WERI-Rb-1 (cell line): ENCODE results near the gene APP.

Source experiments
- DNase-seq: peaks from one replicate; pipeline ENCODE4 v3.0.0-alpha.2; 2020
- H3K27ac ChIP-seq: fragments of 250-450 bp; sonication (Bioruptor Pico); 2 replicates; pipeline ENCODE4 v1.5.1; 2020; ENCODE audit warnings: mild to moderate bottlenecking, moderate library complexity
- H3K27me3 ChIP-seq: fragments of 250-450 bp; sonication (Bioruptor Pico); 2 replicates; pipeline ENCODE4 v1.5.1; 2021; ENCODE audit warnings: mild to moderate bottlenecking, low read depth, moderate library complexity; ENCODE audit not compliant: insufficient read depth, severe bottlenecking
- H3K36me3 ChIP-seq: fragments of 250-450 bp; sonication (Bioruptor Pico); 2 replicates; pipeline ENCODE4 v1.5.1; 2020; ENCODE audit warnings: mild to moderate bottlenecking, moderate library complexity
- H3K4me3 ChIP-seq: 2 replicates; pipeline ENCODE4 v1.5.1; 2011; ENCODE audit warnings: low read depth, mild to moderate bottlenecking, control low read depth, low read length
- H3K9me3 ChIP-seq: fragments of 250-450 bp; sonication (Bioruptor Pico); 2 replicates; pipeline ENCODE4 v1.5.1; 2021; ENCODE audit warnings: mild to moderate bottlenecking, moderate library complexity; ENCODE audit not compliant: severe bottlenecking
- TF ChIP-seq, protein P1 (sequence below): IDR thresholded peaks from 2 replicates; pipeline ENCODE4 v1.5.1; 2011; ENCODE audit warnings: low read depth, mild to moderate bottlenecking, control low read depth, inconsistent platforms, low read length

APP gene

DNA sequence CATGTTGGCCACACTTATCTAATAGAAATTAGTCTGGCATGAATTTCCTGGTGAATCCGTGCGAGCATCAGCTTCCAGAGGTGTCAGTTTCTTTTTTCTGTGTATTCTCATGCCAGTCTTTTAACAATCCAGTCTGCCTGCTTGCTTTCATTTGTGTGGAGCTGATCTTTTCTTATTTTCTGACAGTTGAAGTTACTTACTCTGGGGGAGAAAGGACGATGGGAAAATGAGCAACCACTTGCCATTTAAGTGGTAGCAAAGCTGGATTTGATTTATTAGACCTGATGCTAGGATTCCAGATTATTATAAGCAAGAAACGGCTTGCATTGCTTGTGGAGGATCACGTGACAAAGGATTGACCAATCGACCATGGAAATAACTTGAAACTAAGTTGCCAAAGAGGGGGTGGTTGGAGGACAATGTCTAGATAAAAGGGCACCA, 24.3 kb upstream of the APP start:
- no peak overlapping the region for H3K27ac ChIP-seq
- no peak for DNase-seq
- peaks cover 4% of the 10 kb centered on the region for H3K9me3 ChIP-seq
- H3K27me3 ChIP-seq, result no peaks in the 10 kb centered on the region
- H3K36me3 ChIP-seq, result no peaks in the 10 kb centered on the region
- TF ChIP-seq, protein P1, sequence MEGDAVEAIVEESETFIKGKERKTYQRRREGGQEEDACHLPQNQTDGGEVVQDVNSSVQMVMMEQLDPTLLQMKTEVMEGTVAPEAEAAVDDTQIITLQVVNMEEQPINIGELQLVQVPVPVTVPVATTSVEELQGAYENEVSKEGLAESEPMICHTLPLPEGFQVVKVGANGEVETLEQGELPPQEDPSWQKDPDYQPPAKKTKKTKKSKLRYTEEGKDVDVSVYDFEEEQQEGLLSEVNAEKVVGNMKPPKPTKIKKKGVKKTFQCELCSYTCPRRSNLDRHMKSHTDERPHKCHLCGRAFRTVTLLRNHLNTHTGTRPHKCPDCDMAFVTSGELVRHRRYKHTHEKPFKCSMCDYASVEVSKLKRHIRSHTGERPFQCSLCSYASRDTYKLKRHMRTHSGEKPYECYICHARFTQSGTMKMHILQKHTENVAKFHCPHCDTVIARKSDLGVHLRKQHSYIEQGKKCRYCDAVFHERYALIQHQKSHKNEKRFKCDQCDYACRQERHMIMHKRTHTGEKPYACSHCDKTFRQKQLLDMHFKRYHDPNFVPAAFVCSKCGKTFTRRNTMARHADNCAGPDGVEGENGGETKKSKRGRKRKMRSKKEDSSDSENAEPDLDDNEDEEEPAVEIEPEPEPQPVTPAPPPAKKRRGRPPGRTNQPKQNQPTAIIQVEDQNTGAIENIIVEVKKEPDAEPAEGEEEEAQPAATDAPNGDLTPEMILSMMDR, result no peak
- no peak overlapping the region for H3K4me3 ChIP-seq

DNA sequence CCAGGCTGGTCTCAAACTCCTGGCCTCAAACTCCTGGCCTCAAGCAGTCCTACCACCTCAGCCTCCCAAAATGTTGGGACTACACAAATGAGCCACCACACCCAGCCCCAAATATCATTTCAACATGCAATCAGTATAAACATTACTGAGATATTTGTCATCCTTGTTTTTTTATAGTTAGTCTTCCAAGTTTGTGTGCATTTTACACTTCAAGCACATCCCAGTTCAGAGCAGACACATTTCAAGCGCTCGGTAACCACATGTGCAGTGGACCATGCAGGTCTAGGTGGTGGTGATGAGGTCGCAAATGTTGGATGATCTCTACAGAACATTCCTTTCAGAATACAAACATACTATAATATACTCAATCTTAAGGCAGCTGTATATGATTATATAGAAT, 23.8 kb upstream of the APP start:
- no peak overlapping the region for H3K27ac ChIP-seq
- no peaks in the 10 kb centered on the region for H3K27me3 ChIP-seq
- no peak overlapping the region for H3K4me3 ChIP-seq
- TF ChIP-seq, protein P1, result no peak
- H3K9me3 ChIP-seq, result peaks cover 4% of the 10 kb centered on the region
- no peaks in the 10 kb centered on the region for H3K36me3 ChIP-seq
- DNase-seq, result no peak

DNA sequence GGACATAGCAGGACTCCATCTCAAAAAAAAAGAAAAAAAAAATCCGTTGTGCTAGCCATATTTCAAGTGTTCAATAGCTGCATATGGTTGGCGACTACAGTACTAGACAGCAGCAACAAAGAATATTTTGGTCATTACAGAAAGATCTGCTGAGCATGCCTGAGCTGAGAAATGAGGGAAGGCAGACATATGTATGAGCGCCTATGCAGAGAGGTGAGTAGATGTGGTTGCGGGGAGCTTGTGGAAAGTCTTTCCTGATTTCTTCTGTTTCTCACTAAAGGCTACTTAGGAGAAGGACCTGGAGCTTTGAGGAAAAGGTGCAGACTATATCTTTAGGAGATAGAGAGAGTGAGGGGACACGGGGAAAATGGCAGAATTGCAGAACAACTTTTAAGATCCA, 21.0 kb upstream of the APP start:
- H3K36me3 ChIP-seq, result no peaks in the 10 kb centered on the region
- H3K27me3 ChIP-seq, result no peaks in the 10 kb centered on the region
- H3K9me3 ChIP-seq, result peaks cover 2% of the 10 kb centered on the region
- TF ChIP-seq, protein P1, result no peak
- DNase-seq, result no peak
- no peak overlapping the region for H3K4me3 ChIP-seq
- no peak overlapping the region for H3K27ac ChIP-seq

DNA sequence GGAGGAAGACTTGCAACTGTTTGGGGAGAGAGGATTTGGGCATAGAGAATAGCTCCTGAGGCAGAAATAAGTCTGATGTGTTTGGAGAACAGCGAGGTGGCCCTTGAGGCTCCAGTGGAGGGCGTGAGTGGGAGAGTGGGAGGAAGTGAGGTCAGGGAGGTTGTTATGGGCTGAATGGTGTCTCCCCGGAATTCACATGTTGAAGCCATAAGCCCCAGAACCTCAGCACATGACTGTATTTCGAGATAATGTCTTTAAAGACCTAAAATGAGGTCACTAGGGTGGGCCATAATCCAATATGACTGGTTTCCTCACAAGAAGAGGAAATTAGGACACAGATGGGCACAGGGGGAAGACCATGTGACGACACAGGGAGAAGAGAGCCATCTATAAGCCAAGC, 17.9 kb upstream of the APP start:
- TF ChIP-seq, protein P1, result no peak
- Histone ChIP-seq H3K27me3 (no peaks in the 10 kb centered on the region), H3K36me3 (no peaks in the 10 kb centered on the region), H3K9me3 (peaks cover 4% of the 10 kb centered on the region), H3K4me3 (no peak overlapping the region), H3K27ac (no peak overlapping the region)
- DNase-seq, result no peak

DNA sequence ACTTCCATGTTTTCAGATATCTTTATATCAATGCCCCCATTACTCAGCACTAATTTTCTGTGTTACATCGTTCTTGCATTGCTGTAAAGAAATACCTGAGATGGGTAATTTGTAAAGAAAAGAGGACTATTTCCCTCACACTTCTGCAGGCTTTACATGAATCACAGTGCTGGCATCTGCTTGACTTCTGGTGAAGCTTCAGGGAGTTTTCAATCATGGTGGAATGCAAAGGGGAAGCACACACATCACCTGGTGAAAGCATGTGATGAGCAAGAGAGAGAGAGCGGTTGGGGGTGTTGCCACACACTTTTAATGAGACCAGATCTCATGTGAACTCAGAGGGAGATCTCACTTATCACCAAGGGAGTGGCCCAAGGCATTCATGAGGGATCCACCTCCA, 14.9 kb upstream of the APP start:
- H3K36me3 ChIP-seq, result no peaks in the 10 kb centered on the region
- H3K27ac ChIP-seq, result no peak overlapping the region
- TF ChIP-seq, protein P1, result no peak
- no peak for DNase-seq
- H3K9me3 ChIP-seq, result peaks cover 8% of the 10 kb centered on the region
- no peaks in the 10 kb centered on the region for H3K27me3 ChIP-seq
- no peak overlapping the region for H3K4me3 ChIP-seq

DNA sequence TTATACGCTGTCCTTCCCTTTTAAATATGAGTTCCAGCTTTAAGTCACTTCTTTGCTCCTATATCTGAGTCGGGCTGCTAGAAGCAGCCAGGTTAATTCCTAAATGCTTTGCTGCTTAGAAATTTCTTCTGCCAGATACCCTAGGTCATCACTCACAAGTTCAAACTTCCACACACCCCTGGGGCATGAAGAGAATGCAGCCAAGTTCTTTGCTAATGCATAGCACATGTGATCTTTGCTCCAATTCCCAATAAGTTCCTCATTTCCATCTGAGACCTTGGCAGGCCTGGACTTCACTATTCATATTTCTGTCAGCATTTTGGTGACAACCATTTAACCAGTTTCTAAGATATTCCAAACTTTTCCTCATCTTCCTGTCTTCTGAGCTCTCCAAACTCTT, 14.5 kb upstream of the APP start:
- H3K4me3 ChIP-seq, result no peak overlapping the region
- H3K27me3 ChIP-seq, result no peaks in the 10 kb centered on the region
- H3K27ac ChIP-seq, result no peak overlapping the region
- no peaks in the 10 kb centered on the region for H3K36me3 ChIP-seq
- no peak for DNase-seq
- TF ChIP-seq, protein P1, result no peak
- peaks cover 8% of the 10 kb centered on the region for H3K9me3 ChIP-seq
